ENCODE results near the gene LIN7A.

GRCh38 chr12:80813820-80814219 lies 123.9 kb downstream of the LIN7A start:
- TF ChIP-seq POLR2AphosphoS5 (IDR thresholded peaks at IDR 0.05; ENCODE audit: low read depth, low read length) (no peak), POLR2A (IDR thresholded peaks at IDR 0.05; ENCODE audit: low read depth, low read length) (no peak), TAF1 (IDR thresholded peaks at IDR 0.05; ENCODE audit: low read depth, low read length) (no peak), POU2F2 (IDR thresholded peaks at IDR 0.05; ENCODE audit: low read depth, low read length) (no peak), SPI1 (IDR thresholded peaks at IDR 0.05; ENCODE audit: low read depth, low read length) (peak; percentile 71), PAX5 (IDR thresholded peaks at IDR 0.05; ENCODE audit: insufficient read depth, low read length, severe bottlenecking) (no peak)

Data from GM12891 (cell line).